NCI-H2081 (cell line): ENCODE results near the gene CIB4.

Experiments used
- DNase-seq, 2 experiments: peaks; one replicate each; lab custom pipeline; 2025; lab: John Stamatoyannopoulos, UW

CIB4 gene

DNA sequence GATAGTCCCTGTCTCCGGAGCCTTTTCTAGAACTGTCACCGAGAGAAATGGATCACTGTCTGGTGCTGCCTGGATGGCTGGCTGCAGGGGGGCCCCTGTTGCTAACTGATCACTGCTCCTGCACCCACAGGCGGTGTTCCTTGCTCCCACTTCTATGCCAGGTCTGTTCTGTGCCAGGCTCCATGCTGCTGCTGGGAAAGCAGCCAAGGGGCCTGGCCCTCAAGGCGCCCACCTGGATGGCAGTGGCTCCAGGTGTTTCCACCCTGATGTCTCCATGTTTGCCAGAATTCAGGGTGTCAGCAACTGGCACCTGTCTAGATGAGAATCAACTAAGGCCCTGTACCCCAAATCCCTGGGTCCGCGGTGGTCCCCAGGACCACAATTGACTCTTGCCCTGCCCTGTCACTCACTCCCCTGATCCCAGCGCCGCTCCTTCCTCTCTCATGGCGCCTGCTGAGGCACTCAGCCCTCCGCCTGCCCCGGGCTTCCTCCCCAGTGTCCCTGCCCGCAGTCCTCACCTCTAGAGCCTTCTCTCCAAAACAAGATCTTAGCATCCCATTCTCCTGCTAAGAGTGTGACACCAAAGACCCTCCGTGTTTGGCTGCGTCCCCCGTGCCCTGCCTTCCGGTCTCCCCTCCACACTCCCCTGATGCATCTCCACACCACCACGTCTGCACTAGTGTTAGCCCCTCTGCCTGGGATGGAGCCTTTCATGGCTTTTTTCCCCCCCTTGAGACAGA lies 90.7 kb downstream of the CIB4 start:
- DNase-seq = peak; percentile 85 to 97

DNA sequence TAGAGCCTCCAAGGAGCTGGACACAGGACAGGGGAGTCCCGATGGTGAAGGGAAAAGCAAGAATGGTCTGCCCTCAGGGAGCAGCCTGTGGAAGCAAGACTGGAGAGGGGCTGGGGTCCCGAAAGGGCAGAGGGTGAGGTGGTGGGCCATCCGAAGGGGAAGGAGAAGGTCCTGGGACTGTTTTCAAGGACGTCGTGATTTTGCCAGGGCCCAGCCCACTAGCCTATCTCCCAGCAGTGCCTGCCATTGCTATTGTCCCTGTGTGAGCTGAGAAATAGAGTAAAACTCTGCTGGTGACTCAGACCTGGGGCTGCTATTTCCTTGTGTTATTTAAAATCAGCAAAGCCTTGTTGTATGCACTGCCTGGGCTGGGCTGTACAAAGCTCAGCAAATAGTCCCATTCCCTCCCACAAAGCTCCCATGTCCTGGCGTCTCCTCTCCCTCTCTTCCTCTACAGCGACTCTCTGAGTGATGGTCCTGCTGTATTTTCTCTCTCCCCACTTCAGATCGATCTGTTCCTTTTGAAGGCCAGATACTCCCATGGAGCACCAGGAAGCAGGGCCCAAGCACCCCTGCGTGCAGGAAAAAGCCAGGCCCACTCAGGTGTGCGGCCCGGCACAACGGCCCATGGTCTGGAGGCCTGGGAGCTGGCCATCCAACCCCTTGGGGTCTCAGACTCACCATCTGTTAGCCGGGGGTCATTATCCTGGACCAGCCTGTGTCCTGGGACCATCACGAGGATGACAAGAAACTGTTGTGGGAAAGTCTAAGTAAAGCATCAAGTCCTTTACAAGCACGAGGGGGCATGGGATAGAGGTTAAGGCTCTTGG lies 98.3 kb downstream of the CIB4 start:
- DNase-seq = no peak

DNA sequence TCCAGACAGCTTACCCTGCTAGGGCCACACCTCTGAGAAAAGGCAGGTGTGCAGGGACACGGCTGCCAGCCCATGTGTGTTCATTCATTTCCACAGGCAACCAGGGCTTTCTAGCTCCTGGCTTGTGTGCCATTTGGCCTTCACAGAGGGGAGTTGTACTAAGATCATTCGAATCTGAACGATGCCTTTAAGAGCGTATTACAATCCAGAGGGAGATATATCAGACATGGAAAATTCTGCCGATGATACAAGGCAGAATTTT lies 99.0 kb downstream of the CIB4 start:
- peak; percentile 73 to 90 for DNase-seq

DNA sequence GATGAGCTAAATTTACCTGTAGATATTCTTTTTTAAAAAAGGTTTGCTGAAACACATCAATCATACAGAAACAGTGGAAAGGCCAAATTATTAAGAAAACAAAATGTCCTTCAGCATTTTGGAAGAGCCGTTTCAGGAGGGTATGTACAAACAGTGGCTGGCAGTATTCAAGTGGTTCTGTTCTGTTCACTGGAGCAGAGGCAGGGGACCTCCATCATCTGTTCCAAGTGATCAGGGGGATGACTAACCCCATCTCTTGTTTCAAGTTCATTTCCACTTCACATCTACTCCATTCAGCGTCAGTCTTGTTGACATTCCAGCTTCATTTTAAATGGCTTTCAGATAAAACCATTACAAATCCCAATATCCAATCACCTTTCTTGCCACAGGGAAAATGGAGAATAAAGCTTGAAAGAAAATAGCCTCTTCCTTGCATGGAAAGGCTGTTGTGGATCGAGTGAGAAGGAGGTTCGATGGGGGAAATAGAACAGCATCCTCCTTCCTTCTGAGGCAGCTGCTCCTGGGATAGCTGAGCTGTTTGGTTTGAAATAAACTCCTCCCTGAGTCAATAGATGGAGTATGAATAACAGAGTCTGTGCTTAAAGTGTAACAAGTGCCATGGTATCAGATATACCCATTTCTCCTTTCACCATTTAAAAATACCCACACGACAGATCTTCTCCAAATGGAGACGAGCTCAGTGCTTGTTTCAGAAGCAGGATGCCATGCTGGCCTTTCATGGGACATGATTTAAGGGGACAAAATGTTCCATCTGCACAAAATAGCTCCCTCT lies 99.6 kb downstream of the CIB4 start:
- DNase-seq = peak; percentile 42 to 85

DNA sequence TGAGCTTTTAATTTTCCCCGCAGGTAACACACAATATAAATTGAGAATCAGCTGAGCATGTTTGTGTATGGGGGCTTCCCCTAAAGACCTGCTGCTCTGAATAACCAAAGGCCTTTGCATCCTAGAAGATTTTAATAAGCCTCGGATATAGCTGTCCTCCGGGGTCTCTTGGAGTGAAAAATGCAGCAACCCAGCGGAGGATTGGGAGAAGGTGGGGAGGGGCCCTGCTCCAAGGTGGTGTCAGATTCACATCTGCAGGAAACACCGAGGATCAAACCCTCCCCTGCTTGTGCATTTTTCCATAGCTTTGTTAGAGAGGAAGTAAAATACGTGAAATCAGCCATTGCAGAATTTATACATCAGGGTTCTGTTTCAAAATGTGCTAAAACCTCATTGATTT lies 100.2 kb downstream of the CIB4 start:
- DNase-seq = peak in 1 of 2 experiments; percentile 30

DNA sequence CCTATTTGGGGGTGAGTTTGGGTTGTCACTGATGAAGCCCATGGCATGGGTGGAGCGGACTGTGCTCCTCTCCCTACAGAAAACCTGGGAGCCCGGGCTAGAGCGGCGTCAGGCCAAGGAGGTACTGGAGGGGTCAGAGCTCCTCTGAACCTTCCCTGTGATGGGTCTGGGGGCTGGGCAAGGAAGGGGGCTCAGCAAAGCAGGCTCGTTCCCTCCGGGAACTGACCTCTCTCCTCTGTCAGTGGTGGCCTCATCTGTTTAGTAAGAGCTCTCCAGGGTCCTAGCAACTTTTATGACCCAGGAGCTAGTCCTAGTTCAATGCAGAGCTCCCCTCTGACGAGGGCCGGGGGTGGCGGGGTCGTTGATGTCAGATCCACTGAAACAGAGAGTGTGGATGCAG lies 100.9 kb downstream of the CIB4 start:
- no peak for DNase-seq

DNA sequence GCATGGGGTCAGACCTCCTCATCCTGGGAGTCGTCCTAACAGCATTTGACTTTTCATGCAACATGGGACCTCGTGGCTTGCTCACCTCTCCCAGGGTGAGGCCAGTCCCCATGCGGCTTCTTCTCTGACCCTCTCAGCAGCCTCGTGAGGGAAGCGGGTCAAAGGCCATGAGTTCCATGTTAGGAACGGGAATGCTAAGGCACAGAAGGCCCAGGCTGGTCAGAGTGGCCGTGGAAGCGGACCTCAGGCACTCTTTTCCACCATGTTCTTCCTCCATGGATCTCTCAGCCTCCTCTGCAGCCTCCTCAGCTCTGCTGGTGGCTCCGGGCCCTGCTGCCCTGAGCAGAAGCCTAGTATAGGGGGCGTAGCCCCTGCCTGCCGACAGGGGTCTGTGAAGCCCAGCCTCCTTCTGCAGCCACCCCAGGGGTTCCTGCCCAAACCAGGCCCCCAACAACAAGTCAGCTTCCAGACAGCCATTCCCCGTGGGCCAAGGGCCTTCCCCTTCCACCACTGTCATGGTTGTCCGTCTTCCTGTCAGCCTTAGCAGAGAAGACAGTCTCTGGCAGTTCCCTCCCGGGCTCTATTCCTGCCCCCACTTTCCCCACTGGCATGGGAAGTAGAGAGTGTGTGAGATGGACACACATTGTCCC lies 103.2 kb downstream of the CIB4 start:
- no peak for DNase-seq

DNA sequence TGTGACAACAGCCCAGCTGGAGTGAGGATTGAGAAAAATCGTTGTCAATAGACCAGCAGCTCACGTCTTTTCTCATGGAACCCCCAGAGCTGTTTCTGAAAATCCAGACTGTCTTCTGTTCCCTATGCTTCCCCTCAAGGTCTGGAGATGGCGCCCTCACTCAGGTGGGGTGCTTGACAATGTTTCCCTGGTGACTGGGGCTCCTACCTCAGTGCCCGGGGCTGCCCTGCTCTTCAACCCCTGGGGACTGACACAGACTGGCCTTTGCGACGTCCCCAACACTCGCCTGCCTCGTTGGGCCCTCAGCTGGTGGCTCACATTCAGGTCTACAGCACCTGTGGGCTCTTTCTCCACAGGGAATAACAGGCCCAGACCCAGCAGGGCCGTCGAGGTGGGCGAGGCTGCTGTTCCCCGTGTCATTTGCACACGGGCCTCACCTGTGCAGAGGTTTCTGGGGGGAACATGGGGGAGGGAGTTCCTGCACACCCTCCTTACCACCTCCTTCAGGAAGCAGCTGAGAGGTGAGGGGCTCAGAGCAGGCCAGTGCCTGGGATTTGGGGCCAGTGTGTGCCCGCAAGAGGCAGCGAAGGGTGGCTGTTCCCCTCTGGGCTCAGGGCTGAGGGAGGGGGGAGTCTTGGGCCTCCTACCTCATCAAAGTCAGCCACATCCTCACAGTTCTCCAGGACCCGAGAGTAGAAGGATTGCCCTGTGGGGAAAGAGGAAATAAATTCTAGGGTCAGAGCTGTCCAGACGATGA lies 103.9 kb downstream of the CIB4 start:
- DNase-seq = no peak

DNA sequence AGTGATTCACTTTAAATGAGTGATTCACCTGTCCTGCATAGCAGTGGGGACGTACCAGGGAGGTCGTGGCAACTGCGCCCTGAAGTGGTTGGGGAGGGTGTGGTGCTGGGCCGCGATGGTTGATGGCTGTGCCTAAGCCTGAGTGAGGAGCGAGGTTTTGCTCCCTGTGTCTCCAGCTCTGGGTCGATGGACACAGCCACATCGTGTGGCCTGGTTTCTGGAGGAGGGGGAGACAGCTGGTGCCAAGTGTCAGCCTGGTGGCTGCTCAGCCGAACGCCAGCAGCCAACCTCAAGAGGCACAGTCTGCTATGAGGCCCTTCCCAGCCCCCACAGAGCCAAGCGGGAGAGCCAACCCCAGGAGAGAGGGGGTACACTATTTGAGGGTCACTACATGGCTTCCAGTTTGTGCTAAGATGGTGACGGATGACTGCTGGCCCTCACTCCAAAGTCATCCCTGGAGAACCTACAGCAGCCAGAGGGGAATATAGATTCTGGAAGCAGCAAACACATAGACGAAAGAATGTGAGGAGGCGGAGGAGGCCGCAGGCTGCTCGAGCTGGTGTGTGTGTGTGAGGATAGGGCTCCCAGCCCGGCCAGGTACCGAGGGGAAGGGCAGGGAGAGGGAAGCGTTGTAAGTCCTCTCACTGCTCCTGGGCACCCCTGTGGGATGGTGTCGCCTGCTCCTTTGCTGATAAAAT lies 104.6 kb downstream of the CIB4 start:
- no peak for DNase-seq

DNA sequence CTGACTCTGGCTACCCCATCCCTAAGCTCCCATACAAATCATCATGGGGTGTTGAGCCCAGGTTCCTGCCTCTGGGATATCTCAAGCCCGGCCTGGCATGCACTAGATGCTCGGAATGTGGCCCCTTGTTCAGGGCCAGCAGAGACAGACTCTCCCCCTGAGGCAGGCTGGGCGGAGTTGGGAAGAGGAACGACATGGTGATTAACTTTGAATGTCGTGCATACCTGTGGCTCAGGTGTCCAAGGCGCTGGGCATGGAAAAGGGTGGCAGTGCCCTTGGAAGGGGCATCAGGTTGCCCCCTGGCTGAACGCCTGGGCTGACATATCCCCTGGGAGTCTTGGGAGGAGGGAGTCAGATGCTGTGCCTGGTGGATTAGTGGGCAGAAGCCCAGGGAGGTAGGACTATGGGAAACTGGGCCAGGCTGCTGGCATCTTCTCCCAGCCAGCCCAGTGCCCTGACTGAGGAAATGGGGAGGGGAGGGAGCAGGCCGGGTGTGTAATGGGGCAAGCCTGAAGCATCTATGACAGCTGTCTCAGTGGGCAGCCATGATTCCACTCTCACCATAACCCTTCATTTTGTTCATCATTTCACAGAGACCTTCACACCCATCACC lies 105.4 kb downstream of the CIB4 start:
- DNase-seq = no peak

DNA sequence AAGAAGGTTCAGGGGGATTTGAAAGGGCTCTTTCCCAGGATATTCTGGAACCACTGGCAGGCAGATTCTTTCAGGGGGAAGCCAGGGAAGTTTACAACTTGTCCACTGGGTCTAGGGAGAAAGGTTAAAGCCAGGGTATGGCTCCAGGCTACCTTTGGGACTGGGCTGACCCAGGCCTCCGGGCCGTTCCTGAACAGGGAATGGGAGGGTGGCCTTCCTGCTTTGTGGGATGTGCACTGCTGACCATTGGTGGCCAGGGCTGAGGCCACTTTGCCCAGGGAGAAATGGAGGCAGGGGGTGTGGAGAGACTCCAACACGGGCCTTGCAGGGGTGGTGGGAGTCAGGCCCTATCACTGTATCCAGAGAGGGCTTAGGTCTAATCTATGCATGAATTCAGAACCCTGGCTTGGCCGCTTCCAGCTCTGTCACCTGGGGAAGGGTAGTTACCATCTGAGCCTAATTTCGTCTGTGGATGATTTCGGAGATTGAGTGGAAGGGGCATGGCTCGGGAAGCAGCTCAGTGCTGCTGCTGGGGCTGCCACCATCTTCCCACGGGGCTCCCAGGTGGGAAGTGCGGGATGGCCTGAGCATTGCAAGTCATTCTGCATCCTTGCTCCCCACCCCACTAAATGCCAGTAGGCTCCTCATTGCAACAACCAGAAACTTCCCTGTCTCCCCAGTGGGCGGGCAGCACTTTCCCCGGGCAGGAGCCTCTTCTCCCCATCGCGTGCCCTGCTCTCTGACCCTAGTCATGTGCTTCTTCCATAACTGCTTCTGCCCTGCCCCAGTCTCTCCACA lies 106.1 kb downstream of the CIB4 start:
- no peak for DNase-seq

DNA sequence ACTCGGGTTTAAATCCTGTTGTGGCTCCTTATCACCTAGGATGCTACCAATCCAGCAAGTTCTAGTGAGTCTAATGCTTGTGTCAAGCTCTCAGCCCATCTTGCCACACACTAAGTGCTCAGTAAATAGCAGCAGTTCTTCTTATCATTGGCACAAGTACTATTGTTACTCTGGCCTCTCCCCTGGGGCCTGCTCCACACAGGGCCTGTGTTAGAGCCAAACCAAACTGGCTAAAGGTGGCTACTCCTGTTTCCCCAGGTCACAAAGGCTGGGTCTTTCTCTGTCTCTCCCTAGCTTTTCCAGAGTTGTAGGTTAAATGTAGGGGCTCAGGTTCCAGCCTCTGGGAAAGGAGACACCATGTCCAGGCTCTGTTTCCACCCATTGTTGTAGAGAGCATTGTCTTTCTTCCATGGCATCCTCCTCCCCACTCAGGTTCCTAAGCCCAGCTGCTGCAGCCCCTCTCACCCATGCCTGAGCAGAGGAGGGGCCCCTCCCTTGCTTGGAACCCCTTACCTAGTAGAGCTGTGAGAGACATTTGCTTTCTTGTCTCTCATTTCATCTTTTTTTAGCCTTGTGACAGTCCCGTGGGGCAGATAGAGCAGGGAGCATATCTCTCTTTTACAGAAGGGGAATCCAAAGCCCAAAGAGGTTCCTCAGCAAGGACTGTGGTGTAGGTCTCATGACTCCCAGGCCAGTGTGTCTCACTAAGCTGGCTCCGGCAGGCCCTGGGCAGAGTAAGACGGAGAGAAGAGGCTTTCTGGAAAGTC lies 106.9 kb downstream of the CIB4 start:
- no peak for DNase-seq

DNA sequence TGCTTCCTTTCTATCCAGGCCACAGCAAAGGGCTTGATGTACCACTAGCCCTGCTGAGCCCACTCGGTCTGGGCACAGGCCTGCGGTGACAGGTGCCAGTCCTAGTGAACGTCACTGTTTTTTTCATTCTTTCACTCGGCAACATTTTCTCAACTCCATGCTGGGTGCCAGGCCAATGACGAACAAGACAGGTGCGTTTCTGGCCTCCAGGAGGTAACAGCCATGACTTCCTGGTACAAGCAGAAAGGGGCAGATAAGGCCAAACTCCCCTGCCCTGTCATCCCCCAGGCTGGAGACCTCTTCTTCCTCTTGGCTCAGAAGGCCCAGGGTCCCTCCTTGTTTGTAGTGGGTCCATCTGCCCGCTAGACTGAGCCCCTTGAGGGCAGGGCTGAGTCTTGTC lies 107.5 kb downstream of the CIB4 start:
- no peak for DNase-seq

DNA sequence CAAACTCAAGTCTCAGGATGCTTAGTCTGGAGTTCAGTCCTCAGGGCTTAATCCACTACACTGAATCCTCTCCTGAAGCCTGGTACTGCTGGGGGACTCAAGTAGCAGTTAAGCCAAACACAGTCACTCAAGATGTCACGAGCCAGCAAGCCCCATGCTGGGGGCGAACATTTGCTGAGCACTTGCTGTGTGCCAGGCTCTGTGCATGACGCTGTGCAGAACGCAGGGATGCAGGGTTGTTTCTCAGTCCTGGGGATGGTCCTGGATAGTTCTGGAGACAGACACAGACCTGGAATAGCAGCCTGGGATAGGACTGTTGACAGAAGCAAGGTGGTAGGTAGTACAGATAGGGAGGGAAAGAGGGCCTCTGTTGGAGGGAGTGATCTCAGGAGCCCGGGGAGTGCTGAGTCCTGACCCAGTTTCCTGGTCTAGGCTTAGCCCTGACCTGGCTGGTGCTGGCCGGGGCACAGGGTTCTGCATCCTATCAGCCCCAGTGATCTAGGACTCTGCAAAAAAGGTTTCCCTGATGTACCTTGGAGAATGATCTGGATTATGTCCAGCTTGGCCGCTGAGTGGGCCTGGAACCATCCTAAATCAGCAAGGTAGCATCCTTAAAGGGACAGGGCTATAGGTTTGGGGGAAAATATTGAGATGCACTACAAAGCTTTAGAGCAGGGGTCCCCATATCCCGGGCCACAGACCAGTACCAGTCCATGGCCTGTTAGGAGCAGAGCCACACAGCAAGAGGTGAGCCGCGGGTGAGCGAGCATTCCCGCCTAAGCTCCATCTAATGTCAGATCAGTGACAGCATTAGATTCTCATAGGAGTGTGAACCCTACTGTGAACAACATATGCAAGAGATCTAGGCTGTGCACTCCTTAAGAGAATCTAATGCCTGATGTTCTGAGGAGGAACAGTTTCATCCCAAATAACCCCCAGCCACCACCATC lies 108.6 kb downstream of the CIB4 start:
- DNase-seq = no peak
